Loucy (cell line): ENCODE measurements around the gene CD163.

Experiments used
- CTCF ChIP-seq: fragments of 200-600 bp; sonication (generic); conservative IDR thresholded peaks from 2 replicates; pipeline ENCODE4 v1.5.1; 2014; ENCODE audit warnings: mild to moderate bottlenecking, antibody characterized with exemption, low read length
- EZH2phosphoT487 ChIP-seq: fragments of 200-600 bp; IDR thresholded peaks from 2 replicates; pipeline ENCODE4 v1.6.1; 2018; ENCODE audit warnings: antibody characterized with exemption, mild to moderate bottlenecking, moderate library complexity, borderline replicate concordance

GRCh38 chr12:7486512-7486911, 17.1 kb downstream of the CD163 start:
- TF ChIP-seq CTCF (no peak), EZH2phosphoT487 (no peak)
